Measurements from ENCODE around the gene ZER1.

DNA sequence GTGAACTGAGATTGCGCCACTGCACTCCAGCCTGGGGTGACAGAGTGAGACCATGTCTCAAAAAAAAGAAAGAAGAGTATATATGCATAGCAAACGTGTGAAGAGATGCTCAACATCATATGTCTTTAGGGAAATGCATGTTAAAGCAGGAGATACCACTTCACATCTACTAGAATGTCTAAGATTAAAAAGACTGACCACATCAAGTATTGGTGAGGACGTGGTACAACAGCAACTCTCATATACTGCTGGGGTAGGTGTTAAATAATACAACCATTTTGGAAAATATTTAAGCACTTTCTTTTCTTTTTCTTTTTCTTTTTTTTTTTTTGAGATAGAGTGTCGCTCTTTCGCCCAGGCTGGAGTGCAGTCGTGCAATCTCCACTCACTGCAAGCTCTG, 13.7 kb upstream of the ZER1 start:
- TF ChIP-seq CTCF (IDR thresholded peaks at IDR 0.05) (no peak), POLR2AphosphoS5 (IDR thresholded peaks at IDR 0.05) (no peak), POLR2A (IDR thresholded peaks at IDR 0.05) (no peak)
